HepG2 (cell line): Measurements from ENCODE around the gene ZFTA. TPM values are rescaled to one million over a fixed set of nuclear protein-coding genes. Genes with fewer than 3 reads are reported as not detected.
A peak's percentile ranks its signal among the peaks of the same experiment; 100 is the strongest.

Source experiments
- ATAC-seq: fragments of 200-7000 bp; cut with Tn5 transposase; 3 replicates; pipeline ENCODE4 v1.9.1; 2020; ENCODE audit warnings: mild to moderate bottlenecking, moderate library complexity
- BruUV-seq: library from RNA; stranded (reverse); fragments of 400-500 nt; replicated peaks from 2 replicates; lab custom pipeline; 2021; lab: Mats Ljungman, UMichigan
- CTCF ChIA-PET: fragments of 300-600 bp; formaldehyde crosslinking; extraction: SDS; loops from one replicate; lab custom pipeline; 2021; ENCODE audit warnings: low total read pairs, inconsistent platforms, low intra/inter-chr PET ratio; lab: Yijun Ruan, JAX
- POLR2A ChIA-PET: fragments of 350-600 bp; sonication (Branson Sonifier 250); formaldehyde crosslinking; loops from one replicate; lab custom pipeline; 2020; ENCODE audit warnings: antibody characterized with exemption, inconsistent platforms; lab: Yijun Ruan, JAX
- DNase-seq: peaks from one replicate; pipeline ENCODE4 v3.0.0-alpha.2; 2015; ENCODE audit warnings: low spot score
- FAIRE-seq: peaks from 3 replicates; lab custom pipeline; 2011; peaks lifted over from hg19 to GRCh38; lab: Jason Lieb, UNC
- H2AFZ ChIP-seq: one replicate; pipeline ENCODE4 v1.6.1; 2011; ENCODE audit warnings: low read length, inconsistent platforms
- H3K27ac ChIP-seq: fragments of 300-600 bp; 3 replicates; pipeline ENCODE4 v1.8.0; 2011; ENCODE audit warnings: mixed run types, mild to moderate bottlenecking, mixed read lengths, low read length, inconsistent platforms; ENCODE audit not compliant: insufficient read depth; ENCODE audit errors: extremely low read length
- H3K27me3 ChIP-seq, 2 experiments: fragments of 200-600 bp in 1 of 2; 2 replicates in 1 of 2; 3 replicates in 1 of 2; pipeline versions ENCODE4 v1.6.0 to v1.8.0; 2011; ENCODE audit warnings: low read length in 2 of 2, mild to moderate bottlenecking in 2 of 2, moderate library complexity in 2 of 2, inconsistent platforms in 1 of 2; ENCODE audit not compliant: insufficient read depth in 2 of 2, control insufficient read depth in 1 of 2
- H3K36me3 ChIP-seq, 2 experiments: fragments of 200-600 bp in 1 of 2; replicated peaks in 1 of 2; 2 replicates in 1 of 2; 3 replicates in 1 of 2; pipeline versions ENCODE4 v1.5.1 to v1.8.0; 2011; ENCODE audit warnings: low read length in 2 of 2, inconsistent platforms in 1 of 2; ENCODE audit not compliant: insufficient read depth in 2 of 2, control insufficient read depth in 1 of 2
- H3K4me1 ChIP-seq: 2 replicates; pipeline ENCODE4 v1.5.1; 2012; ENCODE audit warnings: low read length, inconsistent platforms; ENCODE audit not compliant: insufficient read depth
- H3K4me2 ChIP-seq: 2 replicates; pipeline ENCODE4 v1.6.0; 2011; ENCODE audit warnings: low read depth, low read length, inconsistent platforms
- H3K4me3 ChIP-seq, 3 experiments: fragments of 200-600 bp in 1 of 3; sonication (generic), shearing (Covaris generic) in 1 of 3; replicated peaks in 1 of 3; 2 replicates each; pipeline ENCODE4 v1.5.1; 2011 to 2016; ENCODE audit warnings: low read length in 3 of 3, inconsistent platforms in 2 of 3, low read depth in 2 of 3, mild to moderate bottlenecking in 2 of 3, control low read depth in 1 of 3, mixed read lengths in 1 of 3; ENCODE audit not compliant: insufficient read depth in 1 of 3
- H3K79me2 ChIP-seq: one replicate; pipeline ENCODE4 v1.6.1; 2011; ENCODE audit warnings: low read length, inconsistent platforms; ENCODE audit not compliant: insufficient read depth
- H3K9ac ChIP-seq: 2 replicates; pipeline ENCODE4 v1.6.0; 2011; ENCODE audit warnings: mild to moderate bottlenecking, low read depth, low read length, inconsistent platforms; ENCODE audit not compliant: insufficient read depth
- H3K9me3 ChIP-seq: 2 replicates; pipeline ENCODE4 v1.5.1; 2012; ENCODE audit warnings: mild to moderate bottlenecking, low read length
- H4K20me1 ChIP-seq: 2 replicates; pipeline ENCODE4 v1.6.0; 2011; ENCODE audit warnings: inconsistent platforms, mild to moderate bottlenecking, low read length, moderate library complexity; ENCODE audit not compliant: insufficient read depth
- CHCHD3 ChIP-seq: sonication (generic); formaldehyde crosslinking; IDR thresholded peaks from 2 replicates; pipeline ENCODE4 v1.8.0; 2022; ENCODE audit warnings: mild to moderate bottlenecking, missing genetic modification reagents, moderate library complexity
- MXD4 ChIP-seq: IDR thresholded peaks from 2 replicates; pipeline ENCODE4 v1.6.1; 2016; ENCODE audit warnings: mild to moderate bottlenecking, missing biosample characterization, missing genetic modification reagents
- ZNF121 ChIP-seq: sonication (generic); formaldehyde crosslinking; IDR thresholded peaks from 2 replicates; pipeline ENCODE4 v1.5.0; 2020; ENCODE audit warnings: mild to moderate bottlenecking, missing genetic modification reagents
- WGBS: methylation state at CpG from one replicate; pipeline ENCODE4 v1.1.6; 2017; ENCODE audit warnings: low lambda C conversion rate; 5-methylcytosine and 5-hydroxymethylcytosine counted together
- in situ Hi-C: cut with HindIII; loops from 2 replicates; pipeline ENCODE4 v1.10.0; 2017; ENCODE audit warnings: low pct_unique_long_range_greater_than_20kb; ENCODE audit not compliant: extremely low pct_ligation_motif_present
- intact Hi-C: fragments of 100-400 bp; cut with micrococcal nuclease; formaldehyde crosslinking; loops from one replicate; pipeline ENCODE4 v1.10.0; 2022; ENCODE audit not compliant: unreplicated experiment
- polyA plus RNA-seq, 8 experiments: library from polyadenylated mRNA; depleted of rRNA in 3 of 8; stranded (reverse) in 7 of 8; unstranded in 1 of 8; fragments of >200 nt; fragmentation: Illumina TruSeq in 4 of 8; extraction: Trizol in 4 of 8; gene quantifications; 2 replicates each; pipeline versions ENCODE4 v1.2.1 to v1.2.3, GENCODE V29; 2011 to 2016; ENCODE audit warnings: low read depth in 4 of 8, missing spikeins in 1 of 8, mixed read lengths in 1 of 8; ENCODE audit not compliant: insufficient read depth in 1 of 8
- total RNA-seq, 5 experiments: library from RNA; depleted of rRNA; stranded (reverse); fragments of >200 nt; fragmentation: Illumina TruSeq; extraction: Trizol; gene quantifications; 2 replicates each; pipeline ENCODE4 v1.2.3, GENCODE V29; 2016; ENCODE audit warnings: low read depth in 1 of 5
- TF ChIP-seq, protein P1 (sequence below): sonication (generic); formaldehyde crosslinking; IDR thresholded peaks from 2 replicates; pipeline ENCODE4 v1.5.0; 2020; ENCODE audit warnings: mild to moderate bottlenecking, missing genetic modification reagents, borderline replicate concordance
- TF ChIP-seq, protein P2 (sequence below): sonication (generic); formaldehyde crosslinking; IDR thresholded peaks from 2 replicates; pipeline ENCODE4 v1.4.0; 2020; ENCODE audit warnings: missing genetic modification reagents, borderline replicate concordance
- TF ChIP-seq, protein P3 (sequence below): sonication (generic); formaldehyde crosslinking; IDR thresholded peaks from 2 replicates; pipeline ENCODE4 v1.4.0; 2020; ENCODE audit warnings: missing genetic modification reagents, borderline replicate concordance

ZFTA gene
- total and polyA plus RNA-seq, 2 of the 13 experiments (the other 11 are each of a cell fraction or from before 2014, with no cell fraction given), result 3.9 to 10.4 TPM

DNA sequence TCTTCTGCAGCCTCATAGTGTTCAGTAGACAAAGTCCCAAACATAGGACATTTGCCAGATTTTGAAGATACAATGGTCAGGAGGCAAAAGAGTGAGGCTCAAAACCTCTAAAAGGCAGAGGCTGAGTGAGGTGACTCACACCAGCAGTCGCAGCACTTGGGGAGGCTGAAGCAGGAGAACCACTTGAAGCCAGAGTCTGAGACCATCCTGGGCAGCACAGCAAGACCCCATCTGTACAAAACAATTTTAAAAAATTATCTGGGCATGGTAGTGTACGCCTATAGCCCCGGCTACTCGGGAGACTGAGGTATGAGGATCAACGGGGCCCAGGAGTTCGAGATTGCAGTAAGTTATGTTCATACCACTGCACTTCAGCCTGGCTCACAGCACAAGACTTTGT lies 14.2 kb upstream of the ZFTA start (continued):
- TF ChIP-seq, protein P1, sequence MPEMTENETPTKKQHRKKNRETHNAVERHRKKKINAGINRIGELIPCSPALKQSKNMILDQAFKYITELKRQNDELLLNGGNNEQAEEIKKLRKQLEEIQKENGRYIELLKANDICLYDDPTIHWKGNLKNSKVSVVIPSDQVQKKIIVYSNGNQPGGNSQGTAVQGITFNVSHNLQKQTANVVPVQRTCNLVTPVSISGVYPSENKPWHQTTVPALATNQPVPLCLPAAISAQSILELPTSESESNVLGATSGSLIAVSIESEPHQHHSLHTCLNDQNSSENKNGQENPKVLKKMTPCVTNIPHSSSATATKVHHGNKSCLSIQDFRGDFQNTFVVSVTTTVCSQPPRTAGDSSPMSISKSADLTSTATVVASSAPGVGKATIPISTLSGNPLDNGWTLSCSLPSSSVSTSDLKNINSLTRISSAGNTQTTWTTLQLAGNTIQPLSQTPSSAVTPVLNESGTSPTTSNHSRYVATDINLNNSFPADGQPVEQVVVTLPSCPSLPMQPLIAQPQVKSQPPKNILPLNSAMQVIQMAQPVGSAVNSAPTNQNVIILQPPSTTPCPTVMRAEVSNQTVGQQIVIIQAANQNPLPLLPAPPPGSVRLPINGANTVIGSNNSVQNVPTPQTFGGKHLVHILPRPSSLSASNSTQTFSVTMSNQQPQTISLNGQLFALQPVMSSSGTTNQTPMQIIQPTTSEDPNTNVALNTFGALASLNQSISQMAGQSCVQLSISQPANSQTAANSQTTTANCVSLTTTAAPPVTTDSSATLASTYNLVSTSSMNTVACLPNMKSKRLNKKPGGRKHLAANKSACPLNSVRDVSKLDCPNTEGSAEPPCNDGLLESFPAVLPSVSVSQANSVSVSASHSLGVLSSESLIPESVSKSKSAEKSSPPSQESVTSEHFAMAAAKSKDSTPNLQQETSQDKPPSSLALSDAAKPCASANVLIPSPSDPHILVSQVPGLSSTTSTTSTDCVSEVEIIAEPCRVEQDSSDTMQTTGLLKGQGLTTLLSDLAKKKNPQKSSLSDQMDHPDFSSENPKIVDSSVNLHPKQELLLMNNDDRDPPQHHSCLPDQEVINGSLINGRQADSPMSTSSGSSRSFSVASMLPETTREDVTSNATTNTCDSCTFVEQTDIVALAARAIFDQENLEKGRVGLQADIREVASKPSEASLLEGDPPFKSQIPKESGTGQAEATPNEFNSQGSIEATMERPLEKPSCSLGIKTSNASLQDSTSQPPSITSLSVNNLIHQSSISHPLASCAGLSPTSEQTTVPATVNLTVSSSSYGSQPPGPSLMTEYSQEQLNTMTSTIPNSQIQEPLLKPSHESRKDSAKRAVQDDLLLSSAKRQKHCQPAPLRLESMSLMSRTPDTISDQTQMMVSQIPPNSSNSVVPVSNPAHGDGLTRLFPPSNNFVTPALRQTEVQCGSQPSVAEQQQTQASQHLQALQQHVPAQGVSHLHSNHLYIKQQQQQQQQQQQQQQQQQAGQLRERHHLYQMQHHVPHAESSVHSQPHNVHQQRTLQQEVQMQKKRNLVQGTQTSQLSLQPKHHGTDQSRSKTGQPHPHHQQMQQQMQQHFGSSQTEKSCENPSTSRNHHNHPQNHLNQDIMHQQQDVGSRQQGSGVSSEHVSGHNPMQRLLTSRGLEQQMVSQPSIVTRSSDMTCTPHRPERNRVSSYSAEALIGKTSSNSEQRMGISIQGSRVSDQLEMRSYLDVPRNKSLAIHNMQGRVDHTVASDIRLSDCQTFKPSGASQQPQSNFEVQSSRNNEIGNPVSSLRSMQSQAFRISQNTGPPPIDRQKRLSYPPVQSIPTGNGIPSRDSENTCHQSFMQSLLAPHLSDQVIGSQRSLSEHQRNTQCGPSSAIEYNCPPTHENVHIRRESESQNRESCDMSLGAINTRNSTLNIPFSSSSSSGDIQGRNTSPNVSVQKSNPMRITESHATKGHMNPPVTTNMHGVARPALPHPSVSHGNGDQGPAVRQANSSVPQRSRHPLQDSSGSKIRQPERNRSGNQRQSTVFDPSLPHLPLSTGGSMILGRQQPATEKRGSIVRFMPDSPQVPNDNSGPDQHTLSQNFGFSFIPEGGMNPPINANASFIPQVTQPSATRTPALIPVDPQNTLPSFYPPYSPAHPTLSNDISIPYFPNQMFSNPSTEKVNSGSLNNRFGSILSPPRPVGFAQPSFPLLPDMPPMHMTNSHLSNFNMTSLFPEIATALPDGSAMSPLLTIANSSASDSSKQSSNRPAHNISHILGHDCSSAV (CRISPR knock-in tag), result no peak
- TF ChIP-seq ZNF121 (CRISPR knock-in tag), result peak; percentile 87
- TF ChIP-seq, all 625 proteins: peak for 1

DNA sequence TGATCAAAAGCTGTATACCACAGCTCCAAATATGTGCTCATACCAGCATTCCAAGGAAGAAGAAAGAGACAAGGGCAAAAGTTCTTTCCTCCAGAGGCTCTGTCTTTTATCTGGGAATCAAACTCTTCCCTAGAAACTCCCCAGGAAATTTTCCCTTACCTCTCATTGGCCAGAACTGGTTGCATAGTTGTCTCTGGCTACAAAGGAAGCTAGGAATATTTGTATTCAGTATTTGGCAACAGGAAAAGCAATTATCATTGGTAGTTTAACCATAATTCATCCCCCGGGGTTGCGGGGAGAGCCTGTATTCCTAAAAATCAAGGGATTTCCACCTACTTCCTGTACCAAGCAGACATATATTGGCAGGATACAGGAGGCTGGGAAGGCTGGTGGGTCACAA lies 10.5 kb upstream of the ZFTA start:
- no peak for FAIRE-seq
- H3K9ac ChIP-seq, result no peak overlapping the region
- no peaks in the 10 kb centered on the region for H3K79me2 ChIP-seq
- ChIA-PET POLR2A (no interaction called here), CTCF (no interaction called here)
- no peaks in the 10 kb centered on the region for H4K20me1 ChIP-seq
- in situ Hi-C loops (no loop called here), intact Hi-C loops (no loop called here)
- H3K36me3 ChIP-seq, result no peaks in the 10 kb centered on the region
- no peaks in the 10 kb centered on the region for H3K27me3 ChIP-seq
- H3K27ac ChIP-seq, result no peak overlapping the region
- no peak overlapping the region for H3K4me2 ChIP-seq
- H3K4me1 ChIP-seq, result peaks cover 9% of the 10 kb centered on the region
- H3K4me3 ChIP-seq, result no peak overlapping the region
- no peaks in the 10 kb centered on the region for H3K9me3 ChIP-seq
- TF ChIP-seq, protein P2, sequence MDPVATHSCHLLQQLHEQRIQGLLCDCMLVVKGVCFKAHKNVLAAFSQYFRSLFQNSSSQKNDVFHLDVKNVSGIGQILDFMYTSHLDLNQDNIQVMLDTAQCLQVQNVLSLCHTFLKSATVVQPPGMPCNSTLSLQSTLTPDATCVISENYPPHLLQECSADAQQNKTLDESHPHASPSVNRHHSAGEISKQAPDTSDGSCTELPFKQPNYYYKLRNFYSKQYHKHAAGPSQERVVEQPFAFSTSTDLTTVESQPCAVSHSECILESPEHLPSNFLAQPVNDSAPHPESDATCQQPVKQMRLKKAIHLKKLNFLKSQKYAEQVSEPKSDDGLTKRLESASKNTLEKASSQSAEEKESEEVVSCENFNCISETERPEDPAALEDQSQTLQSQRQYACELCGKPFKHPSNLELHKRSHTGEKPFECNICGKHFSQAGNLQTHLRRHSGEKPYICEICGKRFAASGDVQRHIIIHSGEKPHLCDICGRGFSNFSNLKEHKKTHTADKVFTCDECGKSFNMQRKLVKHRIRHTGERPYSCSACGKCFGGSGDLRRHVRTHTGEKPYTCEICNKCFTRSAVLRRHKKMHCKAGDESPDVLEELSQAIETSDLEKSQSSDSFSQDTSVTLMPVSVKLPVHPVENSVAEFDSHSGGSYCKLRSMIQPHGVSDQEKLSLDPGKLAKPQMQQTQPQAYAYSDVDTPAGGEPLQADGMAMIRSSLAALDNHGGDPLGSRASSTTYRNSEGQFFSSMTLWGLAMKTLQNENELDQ, result no peak
- TF ChIP-seq, protein P3, sequence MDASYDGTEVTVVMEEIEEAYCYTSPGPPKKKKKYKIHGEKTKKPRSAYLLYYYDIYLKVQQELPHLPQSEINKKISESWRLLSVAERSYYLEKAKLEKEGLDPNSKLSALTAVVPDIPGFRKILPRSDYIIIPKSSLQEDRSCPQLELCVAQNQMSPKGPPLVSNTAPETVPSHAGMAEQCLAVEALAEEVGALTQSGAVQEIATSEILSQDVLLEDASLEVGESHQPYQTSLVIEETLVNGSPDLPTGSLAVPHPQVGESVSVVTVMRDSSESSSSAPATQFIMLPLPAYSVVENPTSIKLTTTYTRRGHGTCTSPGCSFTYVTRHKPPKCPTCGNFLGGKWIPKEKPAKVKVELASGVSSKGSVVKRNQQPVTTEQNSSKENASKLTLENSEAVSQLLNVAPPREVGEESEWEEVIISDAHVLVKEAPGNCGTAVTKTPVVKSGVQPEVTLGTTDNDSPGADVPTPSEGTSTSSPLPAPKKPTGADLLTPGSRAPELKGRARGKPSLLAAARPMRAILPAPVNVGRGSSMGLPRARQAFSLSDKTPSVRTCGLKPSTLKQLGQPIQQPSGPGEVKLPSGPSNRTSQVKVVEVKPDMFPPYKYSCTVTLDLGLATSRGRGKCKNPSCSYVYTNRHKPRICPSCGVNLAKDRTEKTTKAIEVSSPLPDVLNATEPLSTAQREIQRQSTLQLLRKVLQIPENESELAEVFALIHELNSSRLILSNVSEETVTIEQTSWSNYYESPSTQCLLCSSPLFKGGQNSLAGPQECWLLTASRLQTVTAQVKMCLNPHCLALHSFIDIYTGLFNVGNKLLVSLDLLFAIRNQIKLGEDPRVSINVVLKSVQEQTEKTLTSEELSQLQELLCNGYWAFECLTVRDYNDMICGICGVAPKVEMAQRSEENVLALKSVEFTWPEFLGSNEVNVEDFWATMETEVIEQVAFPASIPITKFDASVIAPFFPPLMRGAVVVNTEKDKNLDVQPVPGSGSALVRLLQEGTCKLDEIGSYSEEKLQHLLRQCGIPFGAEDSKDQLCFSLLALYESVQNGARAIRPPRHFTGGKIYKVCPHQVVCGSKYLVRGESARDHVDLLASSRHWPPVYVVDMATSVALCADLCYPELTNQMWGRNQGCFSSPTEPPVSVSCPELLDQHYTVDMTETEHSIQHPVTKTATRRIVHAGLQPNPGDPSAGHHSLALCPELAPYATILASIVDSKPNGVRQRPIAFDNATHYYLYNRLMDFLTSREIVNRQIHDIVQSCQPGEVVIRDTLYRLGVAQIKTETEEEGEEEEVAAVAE, result no peak
- no peak for TF ChIP-seq MXD4 (CRISPR knock-in tag)
- TF ChIP-seq CHCHD3 (CRISPR knock-in tag), result no peak
- ATAC-seq, result no peak
- H2AFZ ChIP-seq, result no peak overlapping the region
- no TSS peak for BruUV-seq
- WGBS, result 75% methylated on average over 2 of the region's 2 CpGs
- DNase-seq, result no peak
